Measurements from ENCODE around the gene BRAF. TPM values are rescaled to one million over a fixed set of nuclear protein-coding genes. Genes with fewer than 3 reads are reported as not detected.

BRAF gene
- total RNA-seq, 3 donors from 2014 or later (not counting 1 experiment from before 2014, with no cell fraction given): 54.3 to 67.7 (median 64.1) TPM

DNA sequence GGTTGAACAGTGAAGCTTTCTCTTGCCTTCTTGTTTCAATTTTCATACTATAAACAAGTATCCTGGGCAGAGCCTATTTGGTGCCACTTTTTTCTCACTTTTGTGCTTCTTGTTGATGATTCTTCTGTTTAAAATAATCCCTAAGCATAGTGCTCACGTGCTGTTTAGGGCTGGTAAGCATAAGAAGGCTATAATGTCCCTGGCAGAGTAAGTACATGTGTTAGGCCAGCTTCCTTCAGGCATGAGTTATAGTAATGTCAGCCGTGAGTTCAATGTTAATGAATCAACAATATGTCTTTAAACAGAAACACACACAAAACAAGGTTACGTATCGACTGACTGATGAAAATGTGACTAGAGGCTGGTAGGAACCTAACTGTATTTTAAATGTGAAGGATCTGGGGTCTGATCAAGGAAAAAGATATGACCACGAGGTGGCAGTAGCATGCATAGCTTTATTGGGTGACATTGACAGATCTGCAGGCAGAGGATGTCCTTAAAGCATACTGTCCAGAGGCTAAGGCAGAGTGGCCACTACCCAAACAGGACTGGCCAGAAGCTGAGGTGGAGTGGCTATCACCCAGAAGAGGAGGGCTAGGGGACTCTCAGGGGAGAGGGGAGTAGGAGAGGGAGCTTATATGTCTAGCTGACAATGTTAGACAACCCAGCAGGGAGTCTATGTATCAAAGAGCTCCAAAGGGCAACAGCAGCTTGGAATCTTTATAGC lies 113.7 kb downstream of the BRAF start:
- no peaks in the 10 kb centered on the region for H3K4me1 ChIP-seq (ENCODE audit: control insufficient read depth, insufficient read depth, low read length)
- H3K36me3 ChIP-seq (ENCODE audit: control insufficient read depth, insufficient read depth, low read length): no peaks in the 10 kb centered on the region
- Mint-ChIP-seq H3K4me3 (no peak overlapping the region), H3K9me3 (no peaks in the 10 kb centered on the region), H3K27ac (peak overlapping the region in 1 of 2 donors; percentile 16), H3K4me1 (peaks cover 5 to 6% of the 10 kb centered on the region in 2 donors), H3K27me3 (ENCODE audit: low read depth in 2 of 2) (no peaks in the 10 kb centered on the region), H3K36me3 (no peaks in the 10 kb centered on the region)
- intact Hi-C loops (cut with micrococcal nuclease): loop anchor here (1.0 to 5.0 kb wide), 3 partner anchors 201 to 841 kb away; no protein-coding TSS in a partner anchor
- DNase-seq: peak; percentile 35 to 85
- WGBS (ENCODE audit: insufficient coverage): 35% methylated on average over 4 of the region's 5 CpGs
- TF ChIP-seq, protein P1, sequence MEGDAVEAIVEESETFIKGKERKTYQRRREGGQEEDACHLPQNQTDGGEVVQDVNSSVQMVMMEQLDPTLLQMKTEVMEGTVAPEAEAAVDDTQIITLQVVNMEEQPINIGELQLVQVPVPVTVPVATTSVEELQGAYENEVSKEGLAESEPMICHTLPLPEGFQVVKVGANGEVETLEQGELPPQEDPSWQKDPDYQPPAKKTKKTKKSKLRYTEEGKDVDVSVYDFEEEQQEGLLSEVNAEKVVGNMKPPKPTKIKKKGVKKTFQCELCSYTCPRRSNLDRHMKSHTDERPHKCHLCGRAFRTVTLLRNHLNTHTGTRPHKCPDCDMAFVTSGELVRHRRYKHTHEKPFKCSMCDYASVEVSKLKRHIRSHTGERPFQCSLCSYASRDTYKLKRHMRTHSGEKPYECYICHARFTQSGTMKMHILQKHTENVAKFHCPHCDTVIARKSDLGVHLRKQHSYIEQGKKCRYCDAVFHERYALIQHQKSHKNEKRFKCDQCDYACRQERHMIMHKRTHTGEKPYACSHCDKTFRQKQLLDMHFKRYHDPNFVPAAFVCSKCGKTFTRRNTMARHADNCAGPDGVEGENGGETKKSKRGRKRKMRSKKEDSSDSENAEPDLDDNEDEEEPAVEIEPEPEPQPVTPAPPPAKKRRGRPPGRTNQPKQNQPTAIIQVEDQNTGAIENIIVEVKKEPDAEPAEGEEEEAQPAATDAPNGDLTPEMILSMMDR (IDR thresholded peaks at IDR 0.05): peak; percentile 76
- no peaks in the 10 kb centered on the region for H3K27me3 ChIP-seq (ENCODE audit: control insufficient read depth, insufficient read depth, low read length)
- no peak overlapping the region for H3K27ac ChIP-seq (ENCODE audit: low read length)
- H3K4me3 ChIP-seq (ENCODE audit: low read length): no peak overlapping the region
- H3K9me3 ChIP-seq (ENCODE audit: control insufficient read depth, insufficient read depth, low read length): no peaks in the 10 kb centered on the region
- peak; percentile 83 to 88 (median 88) for ATAC-seq

DNA sequence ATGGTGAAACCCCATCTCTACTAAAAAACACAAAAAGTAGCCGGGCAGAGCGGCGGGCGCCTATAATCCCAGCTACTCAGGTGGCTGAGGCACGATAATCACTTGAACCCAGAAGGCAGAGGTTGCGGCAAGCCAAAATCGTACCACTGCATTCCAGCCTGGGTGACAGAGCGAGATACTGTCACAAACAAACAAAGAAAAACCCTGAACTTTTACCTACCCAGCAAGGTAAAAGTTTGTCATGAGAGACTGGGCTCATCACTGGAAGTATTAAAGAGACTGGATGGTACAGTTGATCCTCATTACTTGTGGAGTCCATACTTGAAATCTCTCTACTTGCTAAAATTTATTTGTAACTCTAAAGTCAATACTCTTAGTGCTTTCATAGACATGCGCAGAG lies 114.3 kb downstream of the BRAF start:
- Mint-ChIP-seq H3K27ac (no peak overlapping the region), H3K9me3 (no peaks in the 10 kb centered on the region), H3K4me1 (peaks cover 5 to 6% of the 10 kb centered on the region in 2 donors), H3K27me3 (ENCODE audit: low read depth in 2 of 2) (no peaks in the 10 kb centered on the region), H3K36me3 (no peaks in the 10 kb centered on the region), H3K4me3 (no peak overlapping the region)
- Histone ChIP-seq H3K4me3 (ENCODE audit: low read length) (no peak overlapping the region), H3K4me1 (ENCODE audit: control insufficient read depth, insufficient read depth, low read length) (no peaks in the 10 kb centered on the region), H3K36me3 (ENCODE audit: control insufficient read depth, insufficient read depth, low read length) (no peaks in the 10 kb centered on the region), H3K9me3 (ENCODE audit: control insufficient read depth, insufficient read depth, low read length) (no peaks in the 10 kb centered on the region), H3K27ac (ENCODE audit: low read length) (no peak overlapping the region), H3K27me3 (ENCODE audit: control insufficient read depth, insufficient read depth, low read length) (no peaks in the 10 kb centered on the region)
- WGBS (ENCODE audit: insufficient coverage): 95% methylated on average over 9 of the region's 9 CpGs
- TF ChIP-seq, protein P1 (IDR thresholded peaks at IDR 0.05): no peak
- DNase-seq (no peak), ATAC-seq (no peak)
- intact Hi-C loops (cut with micrococcal nuclease): loop anchor here (5.0 kb wide), 2 partner anchors 722 to 842 kb away; no protein-coding TSS in a partner anchor

DNA sequence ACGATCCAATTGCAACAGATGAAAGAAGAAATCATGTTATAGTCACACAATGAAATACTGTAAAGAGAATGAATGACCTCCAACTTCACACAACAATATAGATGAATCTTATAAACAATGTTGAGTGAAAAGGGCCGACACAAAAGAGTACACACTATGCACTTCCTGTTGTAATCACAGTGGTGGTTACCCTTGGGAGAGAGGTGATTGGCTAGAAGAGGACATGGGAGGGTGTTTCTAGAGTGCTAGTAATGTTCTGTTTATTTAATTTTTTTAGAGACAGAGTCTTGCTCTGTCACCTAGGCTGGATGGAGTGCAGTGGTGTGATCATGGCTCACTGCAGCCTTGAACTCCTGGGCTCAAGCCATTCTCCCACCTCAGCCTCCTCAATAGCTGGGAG lies 145.8 kb downstream of the BRAF start:
- Mint-ChIP-seq H3K27me3 (ENCODE audit: low read depth in 2 of 2) (no peaks in the 10 kb centered on the region), H3K4me3 (no peak overlapping the region), H3K4me1 (peaks cover 5 to 6% of the 10 kb centered on the region in 2 donors), H3K36me3 (no peaks in the 10 kb centered on the region), H3K9me3 (no peaks in the 10 kb centered on the region), H3K27ac (no peak overlapping the region)
- Histone ChIP-seq H3K27me3 (ENCODE audit: control insufficient read depth, insufficient read depth, low read length) (no peaks in the 10 kb centered on the region), H3K9me3 (ENCODE audit: control insufficient read depth, insufficient read depth, low read length) (no peaks in the 10 kb centered on the region), H3K4me3 (ENCODE audit: low read length) (no peak overlapping the region), H3K27ac (ENCODE audit: low read length) (no peak overlapping the region), H3K36me3 (ENCODE audit: control insufficient read depth, insufficient read depth, low read length) (peaks cover 57% of the 10 kb centered on the region), H3K4me1 (ENCODE audit: control insufficient read depth, insufficient read depth, low read length) (no peaks in the 10 kb centered on the region)
- DNase-seq (no peak), ATAC-seq (peak; percentile 48 to 75 (median 68))
- WGBS (ENCODE audit: insufficient coverage): no CpG with 5 or more reads among the region's 2 CpGs
- TF ChIP-seq, protein P1 (IDR thresholded peaks at IDR 0.05): no peak
- intact Hi-C loops (cut with micrococcal nuclease): no loop called here
